ENCODE results near the gene NQO2.

NQO2 gene

DNA sequence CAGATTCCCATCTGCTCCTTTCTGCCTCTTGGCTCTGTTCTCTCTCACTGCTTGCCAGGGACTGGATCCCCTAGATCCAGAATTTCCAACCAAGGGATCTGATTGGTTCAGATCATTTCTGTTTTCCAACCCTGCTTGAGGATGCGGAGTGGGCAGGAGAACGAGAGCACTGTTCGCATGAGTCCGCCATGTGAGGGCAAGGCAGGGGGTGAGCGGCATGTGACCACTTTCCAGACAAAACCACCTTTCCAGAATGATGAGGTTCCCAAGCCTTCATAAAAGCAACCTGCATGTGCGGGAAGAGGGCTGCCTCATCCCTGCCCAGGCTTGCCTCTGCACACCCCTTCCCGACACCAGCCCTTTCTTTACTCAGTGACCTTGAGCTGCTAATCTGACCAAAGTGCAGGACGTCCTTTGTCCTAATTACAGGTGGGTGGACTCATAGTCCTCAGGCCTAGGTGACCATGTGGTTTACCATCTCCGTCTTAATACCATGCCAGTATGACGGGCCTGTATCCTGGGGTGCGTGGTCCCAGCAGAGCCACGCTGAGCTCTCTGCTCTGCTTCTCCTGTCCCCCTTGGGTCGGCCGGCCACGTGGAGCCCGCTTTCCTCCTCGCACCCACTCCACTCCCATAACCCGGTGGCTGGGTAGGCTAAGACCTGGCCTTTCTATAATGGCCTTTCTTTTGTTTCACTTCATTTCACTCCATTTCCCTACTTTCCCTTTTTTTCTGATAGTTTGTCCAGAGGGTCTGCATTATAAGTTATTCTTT, 14.4 kb downstream of the NQO2 start:
- TF ChIP-seq, protein P1, sequence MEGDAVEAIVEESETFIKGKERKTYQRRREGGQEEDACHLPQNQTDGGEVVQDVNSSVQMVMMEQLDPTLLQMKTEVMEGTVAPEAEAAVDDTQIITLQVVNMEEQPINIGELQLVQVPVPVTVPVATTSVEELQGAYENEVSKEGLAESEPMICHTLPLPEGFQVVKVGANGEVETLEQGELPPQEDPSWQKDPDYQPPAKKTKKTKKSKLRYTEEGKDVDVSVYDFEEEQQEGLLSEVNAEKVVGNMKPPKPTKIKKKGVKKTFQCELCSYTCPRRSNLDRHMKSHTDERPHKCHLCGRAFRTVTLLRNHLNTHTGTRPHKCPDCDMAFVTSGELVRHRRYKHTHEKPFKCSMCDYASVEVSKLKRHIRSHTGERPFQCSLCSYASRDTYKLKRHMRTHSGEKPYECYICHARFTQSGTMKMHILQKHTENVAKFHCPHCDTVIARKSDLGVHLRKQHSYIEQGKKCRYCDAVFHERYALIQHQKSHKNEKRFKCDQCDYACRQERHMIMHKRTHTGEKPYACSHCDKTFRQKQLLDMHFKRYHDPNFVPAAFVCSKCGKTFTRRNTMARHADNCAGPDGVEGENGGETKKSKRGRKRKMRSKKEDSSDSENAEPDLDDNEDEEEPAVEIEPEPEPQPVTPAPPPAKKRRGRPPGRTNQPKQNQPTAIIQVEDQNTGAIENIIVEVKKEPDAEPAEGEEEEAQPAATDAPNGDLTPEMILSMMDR (IDR thresholded peaks at IDR 0.05; ENCODE audit: insufficient read depth, low read length, missing control alignments): no peak
- POLR2A ChIA-PET: no interaction called here
- H3K4me3 ChIP-seq (ENCODE audit: low read depth, low read length): no peak overlapping the region
- DNase-seq (ENCODE audit: low read depth, low spot score): no peak
- CTCF ChIA-PET: interaction anchor here (1.1 kb wide), 1 partner anchor 12 kb away, joined by 3 read pairs; no protein-coding TSS in a partner anchor

DNA sequence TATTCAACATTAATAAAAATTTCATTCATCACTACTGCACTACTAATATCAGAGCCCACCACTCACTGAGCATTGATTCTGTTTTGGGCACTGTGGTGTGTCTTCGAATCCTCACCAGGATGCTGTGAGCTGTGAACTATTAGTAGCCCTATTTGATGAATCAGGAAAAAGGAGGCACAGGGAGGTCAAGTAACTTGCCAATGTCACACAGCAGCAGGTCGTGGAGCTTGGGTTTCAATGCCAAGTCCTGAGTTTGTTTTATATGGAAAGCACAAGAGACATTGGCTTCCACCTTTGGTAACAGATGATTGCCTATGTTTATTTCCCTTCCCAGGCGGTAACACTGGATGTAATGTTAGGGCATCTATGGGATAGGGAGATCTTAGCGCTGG, 15.0 kb downstream of the NQO2 start:
- ChIA-PET CTCF (no interaction called here), POLR2A (no interaction called here)
- no peak for DNase-seq (ENCODE audit: low read depth, low spot score)
- TF ChIP-seq, protein P1 (IDR thresholded peaks at IDR 0.05; ENCODE audit: insufficient read depth, low read length, missing control alignments): no peak
- H3K4me3 ChIP-seq (ENCODE audit: low read depth, low read length): no peak overlapping the region

DNA sequence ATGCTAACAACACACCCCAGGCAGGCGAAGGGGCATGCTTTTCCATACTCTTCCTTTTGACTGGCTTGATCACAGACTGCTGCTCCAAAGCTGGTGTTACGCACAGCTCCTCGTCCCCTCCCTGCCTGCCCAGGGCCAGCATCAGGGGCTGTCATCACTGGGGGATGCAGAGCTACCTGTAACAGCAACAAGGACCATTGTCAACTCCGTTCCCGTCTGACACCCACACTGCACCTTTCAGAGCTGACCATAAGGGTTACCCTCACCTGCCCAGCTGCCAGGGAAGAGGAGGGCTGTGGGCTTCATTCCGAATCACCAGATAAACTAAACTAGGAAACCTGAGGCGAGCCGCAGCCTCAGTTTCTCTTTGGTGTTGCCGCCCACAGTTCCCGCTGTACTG, 15.4 kb downstream of the NQO2 start:
- TF ChIP-seq, protein P1 (IDR thresholded peaks at IDR 0.05; ENCODE audit: insufficient read depth, low read length, missing control alignments): no peak
- no peak for DNase-seq (ENCODE audit: low read depth, low spot score)
- no peak overlapping the region for H3K4me3 ChIP-seq (ENCODE audit: low read depth, low read length)
- ChIA-PET CTCF (interaction anchor here (2.6 kb wide), 1 partner anchor 13 kb away, joined by 11 read pairs; no protein-coding TSS in a partner anchor), POLR2A (no interaction called here)

DNA sequence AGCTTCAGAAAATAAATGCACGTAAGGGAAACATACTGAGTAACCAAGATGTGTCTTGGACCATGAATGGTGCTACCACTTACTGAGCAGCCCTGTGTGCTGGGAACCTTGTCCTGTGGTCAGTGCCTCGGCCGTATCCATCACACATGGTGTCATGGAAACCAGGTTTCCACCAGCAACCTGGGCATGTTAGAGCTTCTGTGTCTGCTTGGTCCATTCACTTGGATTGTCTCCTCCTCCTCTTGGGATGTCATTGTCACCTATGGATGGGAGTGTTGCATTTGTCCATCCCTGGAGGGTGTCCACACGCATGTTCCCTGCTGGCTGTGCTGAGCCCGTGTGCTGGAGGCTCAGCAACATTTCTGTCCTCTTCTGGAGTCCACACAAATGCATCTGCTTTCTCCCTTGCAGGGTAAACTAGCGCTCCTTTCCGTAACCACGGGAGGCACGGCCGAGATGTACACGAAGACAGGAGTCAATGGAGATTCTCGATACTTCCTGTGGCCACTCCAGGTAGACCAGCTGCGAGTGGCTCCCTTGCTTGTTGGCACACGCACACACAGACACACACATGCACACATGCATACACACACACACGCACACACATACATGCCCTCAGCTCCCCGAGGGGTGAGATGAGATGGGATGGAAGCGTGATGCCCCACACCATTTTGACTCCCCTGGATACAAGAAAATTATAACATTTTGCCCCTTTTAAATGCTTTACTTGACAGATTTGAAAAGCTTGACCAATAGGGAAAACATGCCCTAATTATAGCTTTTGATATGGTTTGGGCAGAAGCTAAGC, 17.0 kb downstream of the NQO2 start:
- ChIA-PET POLR2A (no interaction called here), CTCF (interaction anchor here (1.0 to 2.6 kb wide), 2 partner anchors 14 to 64 kb away, joined by 3 to 11 read pairs; no protein-coding TSS in a partner anchor)
- no peak overlapping the region for H3K4me3 ChIP-seq (ENCODE audit: low read depth, low read length)
- TF ChIP-seq, protein P1 (IDR thresholded peaks at IDR 0.05; ENCODE audit: insufficient read depth, low read length, missing control alignments): no peak
- no peak for DNase-seq (ENCODE audit: low read depth, low spot score)

DNA sequence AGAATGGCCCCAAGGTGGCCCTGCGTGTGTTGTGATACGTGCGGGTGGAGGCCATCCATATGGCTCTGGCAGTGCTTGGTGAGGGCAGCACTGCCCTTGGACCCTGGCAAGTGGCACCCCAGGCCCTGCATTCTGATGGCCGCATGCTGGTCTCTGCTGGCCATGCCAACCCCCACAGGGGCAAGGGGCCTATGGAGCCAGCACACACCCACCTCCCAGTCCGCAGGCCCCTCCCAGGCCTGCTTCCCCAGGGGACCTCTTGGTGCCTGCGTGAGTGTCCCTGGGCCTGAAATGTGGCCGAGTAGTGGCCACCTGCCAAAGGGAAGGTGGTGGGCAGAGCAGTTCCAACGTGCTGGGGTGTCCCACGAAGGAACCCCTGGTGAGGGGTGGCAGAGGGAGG, 17.6 kb downstream of the NQO2 start:
- DNase-seq (ENCODE audit: low read depth, low spot score): no peak
- ChIA-PET CTCF (interaction anchor here (1.0 to 2.6 kb wide), 2 partner anchors 15 to 65 kb away, joined by 3 to 11 read pairs; no protein-coding TSS in a partner anchor), POLR2A (no interaction called here)
- H3K4me3 ChIP-seq (ENCODE audit: low read depth, low read length): no peak overlapping the region
- TF ChIP-seq, protein P1 (IDR thresholded peaks at IDR 0.05; ENCODE audit: insufficient read depth, low read length, missing control alignments): no peak

DNA sequence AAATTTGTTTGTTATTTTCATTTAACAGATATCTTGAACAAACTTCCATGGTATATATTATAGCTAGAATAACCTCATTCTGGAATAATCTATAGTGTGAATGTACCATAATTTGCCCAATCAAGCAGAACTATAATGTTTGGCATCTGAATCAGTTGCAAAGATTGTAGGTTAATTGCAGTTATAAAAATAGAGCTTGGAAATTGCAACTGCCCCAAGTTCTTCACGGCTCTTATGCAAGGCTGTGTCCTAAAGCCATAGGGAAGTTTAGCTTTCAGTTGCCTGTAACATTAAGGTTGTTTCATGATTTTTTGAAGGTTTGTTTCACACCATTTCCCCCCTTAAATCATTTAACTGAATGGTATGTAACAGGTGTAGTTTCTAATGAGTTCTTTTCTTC, 19.4 kb downstream of the NQO2 start:
- ChIA-PET POLR2A (no interaction called here), CTCF (interaction anchor here (1.5 to 5.5 kb wide), 3 partner anchors 18 to 23 kb away, joined by 3 to 41 read pairs (median 6); partner anchors contain the start of gene NQO2)
- TF ChIP-seq, protein P1 (IDR thresholded peaks at IDR 0.05; ENCODE audit: insufficient read depth, low read length, missing control alignments): no peak
- no peak overlapping the region for H3K4me3 ChIP-seq (ENCODE audit: low read depth, low read length)
- no peak for DNase-seq (ENCODE audit: low read depth, low spot score)
